Measurements from ENCODE around the gene APPL2. TPM values are rescaled to one million over a fixed set of nuclear protein-coding genes. Genes with fewer than 3 reads are reported as not detected.

APPL2 gene
- total RNA-seq, result 10 to 100 TPM; 10.2 to 23.2 (median 16.5) TPM
- long read RNA-seq, partial matches to known transcripts, result 3 of 4 reads
- long read RNA-seq, other reads (novel, unspliced or antisense), result 0 of 4 reads

GRCh38 chr12:105235732-105236476 is at the start of gene APPL2:
Gene APPL2, minus strand, starts transcription at chr12:105236174. Its CDS starts 162 bp downstream, at chr12:105236012.
- intact Hi-C loops (cut with DNase I), result no loop called here
- DNase-seq, result peak; percentile 93 to 95 (median 94)
- WGBS (ENCODE audit: insufficient coverage, low coverage, low lambda C conversion rate, missing lambda C conversion rate), result 0% methylated on average over 13 of the region's 80 CpGs
- H3K36me3 ChIP-seq, result no peaks in the 10 kb centered on the region
- peak within 1 kb of the TSS; percentile 72 to 88 (median 84) for H3K4me3 ChIP-seq
- no peaks in the 10 kb centered on the region for H3K9me3 ChIP-seq
- TF ChIP-seq POLR2A (IDR thresholded peaks at IDR 0.05) (peak; percentile 94), CTCF (IDR thresholded peaks at IDR 0.05) (peak; percentile 43 to 54 (median 44))
- H3K4me1 ChIP-seq, result peaks cover 0 to 35% (median 10%) of the 10 kb centered on the region in 4 donors
- peak; percentile 92 to 96 (median 93) for ATAC-seq
- H3K27me3 ChIP-seq, result no peaks in the 10 kb centered on the region
- H3K27ac ChIP-seq, result peak within 1 kb of the TSS; percentile 88 to 96 (median 95)

GRCh38 chr12:105285378-105285777 is 49.4 kb upstream of the APPL2 start:
- H3K4me3 ChIP-seq, result no peak overlapping the region
- 71% methylated on average over 1 of the region's 1 CpG for WGBS (ENCODE audit: insufficient coverage, low coverage, low lambda C conversion rate, missing lambda C conversion rate)
- H3K27ac ChIP-seq, result no peak overlapping the region
- TF ChIP-seq POLR2A (IDR thresholded peaks at IDR 0.05) (no peak), CTCF (IDR thresholded peaks at IDR 0.05) (no peak)
- ATAC-seq (no peak), DNase-seq (no peak)
- no peaks in the 10 kb centered on the region for H3K9me3 ChIP-seq
- intact Hi-C loops (cut with DNase I), result loop anchor here in 1 of 2 donors (10.0 kb wide), 1 partner anchor 89 kb away; no protein-coding TSS in a partner anchor
- H3K36me3 ChIP-seq, result no peaks in the 10 kb centered on the region
- no peaks in the 10 kb centered on the region for H3K27me3 ChIP-seq
- H3K4me1 ChIP-seq, result peaks cover 0 to 5% (median 0%) of the 10 kb centered on the region in 4 donors

- TF ChIP-seq CTCF (IDR thresholded peaks at IDR 0.05) (no peak), POLR2A (IDR thresholded peaks at IDR 0.05) (no peak)
- H3K27me3 ChIP-seq, result no peaks in the 10 kb centered on the region
- H3K9me3 ChIP-seq, result no peaks in the 10 kb centered on the region
- no peak overlapping the region for H3K27ac ChIP-seq
- intact Hi-C loops (cut with DNase I), result loop anchor here in 1 of 2 donors (10.0 kb wide), 1 partner anchor 93 kb away; no protein-coding TSS in a partner anchor
- ATAC-seq, result peak in 3 of 4 donors; percentile 23 to 28 (median 27)
- H3K4me1 ChIP-seq, result no peaks in the 10 kb centered on the region
- no peak for DNase-seq
- WGBS (ENCODE audit: insufficient coverage, low coverage, low lambda C conversion rate, missing lambda C conversion rate), result 100% methylated on average over 1 of the region's 1 CpG
- no peaks in the 10 kb centered on the region for H3K36me3 ChIP-seq
- no peak overlapping the region for H3K4me3 ChIP-seq
These were observed 45.7 kb upstream of the APPL2 start for GRCh38 chr12:105281694-105282049.

DNA sequence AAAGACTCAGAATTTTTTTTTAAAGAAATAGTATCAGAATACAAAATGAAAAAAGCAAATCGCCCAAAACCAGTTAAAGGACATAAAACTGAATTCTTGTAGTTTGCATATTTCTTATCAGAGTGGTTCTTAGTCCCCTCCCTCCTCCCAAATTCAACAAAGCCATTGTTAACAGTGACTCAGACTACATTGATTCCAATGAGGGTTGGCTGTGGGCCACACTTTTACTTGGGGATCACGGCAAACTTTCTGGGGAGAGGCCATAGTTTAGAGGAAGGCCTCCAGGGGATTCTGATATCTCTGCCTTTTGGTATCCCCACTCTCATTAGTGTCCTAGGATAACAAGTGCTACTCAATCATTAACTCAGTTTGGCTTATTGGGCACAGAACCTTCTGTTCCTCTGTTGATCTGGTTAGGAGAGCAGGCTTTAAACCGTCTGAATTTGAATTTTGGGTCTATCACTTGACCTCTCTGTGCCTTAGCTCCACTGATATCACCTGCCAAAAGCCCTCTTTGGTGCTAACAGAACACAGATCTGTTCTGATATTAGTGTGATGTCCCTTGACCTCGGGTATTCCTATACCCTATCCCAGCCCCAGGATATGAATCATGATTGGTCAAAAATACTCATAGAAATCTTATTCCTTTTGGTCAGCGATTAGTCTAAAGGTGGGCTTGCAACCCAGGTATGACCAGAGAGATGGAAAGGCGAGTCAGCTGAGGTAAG is 45.2 kb upstream of the APPL2 start:
- Histone ChIP-seq H3K27me3 (no peaks in the 10 kb centered on the region), H3K9me3 (no peaks in the 10 kb centered on the region), H3K36me3 (no peaks in the 10 kb centered on the region), H3K4me1 (no peaks in the 10 kb centered on the region), H3K27ac (no peak overlapping the region), H3K4me3 (no peak overlapping the region)
- no peak for TF ChIP-seq POLR2A (IDR thresholded peaks at IDR 0.05)
- TF ChIP-seq CTCF (IDR thresholded peaks at IDR 0.05), result no peak
- DNase-seq (no peak), ATAC-seq (peak in 2 of 4 donors; percentile 17 to 44)
- intact Hi-C loops (cut with DNase I), result loop anchor here in 1 of 2 donors (10.0 kb wide), 1 partner anchor 94 kb away; no protein-coding TSS in a partner anchor
- WGBS (ENCODE audit: insufficient coverage, low coverage, low lambda C conversion rate, missing lambda C conversion rate), result 74% methylated on average over 5 of the region's 6 CpGs

Measured in right lobe of liver (tissue), 6 donors.